HepG2 (cell line): ENCODE results near the gene AAGAB. TPM values are rescaled to one million over a fixed set of nuclear protein-coding genes. Genes with fewer than 3 reads are reported as not detected.

ENCODE experiments used
- ATAC-seq: fragments of 200-7000 bp; cut with Tn5 transposase; 3 replicates; pipeline ENCODE4 v1.9.1; 2020; ENCODE audit warnings: mild to moderate bottlenecking, moderate library complexity
- BruUV-seq: library from RNA; stranded (reverse); fragments of 400-500 nt; replicated peaks from 2 replicates; lab custom pipeline; 2021; lab: Mats Ljungman, UMichigan
- CTCF ChIA-PET: fragments of 300-600 bp; formaldehyde crosslinking; extraction: SDS; loops from one replicate; lab custom pipeline; 2021; ENCODE audit warnings: low total read pairs, inconsistent platforms, low intra/inter-chr PET ratio; lab: Yijun Ruan, JAX
- POLR2A ChIA-PET: fragments of 350-600 bp; sonication (Branson Sonifier 250); formaldehyde crosslinking; loops from one replicate; lab custom pipeline; 2020; ENCODE audit warnings: antibody characterized with exemption, inconsistent platforms; lab: Yijun Ruan, JAX
- DNase-seq: peaks from one replicate; pipeline ENCODE4 v3.0.0-alpha.2; 2015; ENCODE audit warnings: low spot score
- FAIRE-seq: peaks from 3 replicates; lab custom pipeline; 2011; peaks lifted over from hg19 to GRCh38; lab: Jason Lieb, UNC
- H2AFZ ChIP-seq: one replicate; pipeline ENCODE4 v1.6.1; 2011; ENCODE audit warnings: low read length, inconsistent platforms
- H3K27ac ChIP-seq: fragments of 300-600 bp; 3 replicates; pipeline ENCODE4 v1.8.0; 2011; ENCODE audit warnings: mixed run types, mild to moderate bottlenecking, mixed read lengths, low read length, inconsistent platforms; ENCODE audit not compliant: insufficient read depth; ENCODE audit errors: extremely low read length
- H3K27me3 ChIP-seq, 2 experiments: fragments of 200-600 bp in 1 of 2; 2 replicates in 1 of 2; 3 replicates in 1 of 2; pipeline versions ENCODE4 v1.6.0 to v1.8.0; 2011; ENCODE audit warnings: low read length in 2 of 2, mild to moderate bottlenecking in 2 of 2, moderate library complexity in 2 of 2, inconsistent platforms in 1 of 2; ENCODE audit not compliant: insufficient read depth in 2 of 2, control insufficient read depth in 1 of 2
- H3K36me3 ChIP-seq, 2 experiments: fragments of 200-600 bp in 1 of 2; replicated peaks in 1 of 2; 2 replicates in 1 of 2; 3 replicates in 1 of 2; pipeline versions ENCODE4 v1.5.1 to v1.8.0; 2011; ENCODE audit warnings: low read length in 2 of 2, inconsistent platforms in 1 of 2; ENCODE audit not compliant: insufficient read depth in 2 of 2, control insufficient read depth in 1 of 2
- H3K4me1 ChIP-seq: 2 replicates; pipeline ENCODE4 v1.5.1; 2012; ENCODE audit warnings: low read length, inconsistent platforms; ENCODE audit not compliant: insufficient read depth
- H3K4me2 ChIP-seq: 2 replicates; pipeline ENCODE4 v1.6.0; 2011; ENCODE audit warnings: low read depth, low read length, inconsistent platforms
- H3K4me3 ChIP-seq, 3 experiments: fragments of 200-600 bp in 1 of 3; sonication (generic), shearing (Covaris generic) in 1 of 3; replicated peaks in 1 of 3; 2 replicates each; pipeline ENCODE4 v1.5.1; 2011 to 2016; ENCODE audit warnings: low read length in 3 of 3, inconsistent platforms in 2 of 3, low read depth in 2 of 3, mild to moderate bottlenecking in 2 of 3, control low read depth in 1 of 3, mixed read lengths in 1 of 3; ENCODE audit not compliant: insufficient read depth in 1 of 3
- H3K79me2 ChIP-seq: one replicate; pipeline ENCODE4 v1.6.1; 2011; ENCODE audit warnings: low read length, inconsistent platforms; ENCODE audit not compliant: insufficient read depth
- H3K9ac ChIP-seq: 2 replicates; pipeline ENCODE4 v1.6.0; 2011; ENCODE audit warnings: mild to moderate bottlenecking, low read depth, low read length, inconsistent platforms; ENCODE audit not compliant: insufficient read depth
- H3K9me3 ChIP-seq: 2 replicates; pipeline ENCODE4 v1.5.1; 2012; ENCODE audit warnings: mild to moderate bottlenecking, low read length
- H4K20me1 ChIP-seq: 2 replicates; pipeline ENCODE4 v1.6.0; 2011; ENCODE audit warnings: inconsistent platforms, mild to moderate bottlenecking, low read length, moderate library complexity; ENCODE audit not compliant: insufficient read depth
- BCL6 ChIP-seq: IDR thresholded peaks from 2 replicates; pipeline ENCODE4 v1.6.1; 2016; ENCODE audit warnings: missing genetic modification reagents, missing compliant biosample characterization
- MED8 ChIP-seq: sonication (generic); formaldehyde crosslinking; IDR thresholded peaks from 2 replicates; pipeline ENCODE4 v1.8.1; 2023; ENCODE audit warnings: mild to moderate bottlenecking, missing genetic modification reagents; ENCODE audit not compliant: insufficient replicate concordance
- MZF1 ChIP-seq: sonication (generic); formaldehyde crosslinking; IDR thresholded peaks from 2 replicates; pipeline ENCODE4 v1.8.1; 2023; ENCODE audit warnings: mild to moderate bottlenecking, missing genetic modification reagents, borderline replicate concordance
- PHB2 ChIP-seq: fragments of 450-650 bp; IDR thresholded peaks from 2 replicates; pipeline ENCODE4 v1.6.1; 2018; ENCODE audit not compliant: partially characterized antibody
- SIN3B ChIP-seq: fragments of 150-350 bp; IDR thresholded peaks from 2 replicates; pipeline ENCODE4 v1.6.1; 2014; ENCODE audit warnings: low read length
- TFDP2 ChIP-seq: sonication (generic); formaldehyde crosslinking; IDR thresholded peaks from 2 replicates; pipeline ENCODE4 v1.4.0; 2020; ENCODE audit warnings: missing genetic modification reagents
- ZNF674 ChIP-seq: sonication (generic); formaldehyde crosslinking; IDR thresholded peaks from 2 replicates; pipeline ENCODE4 v1.5.0; 2020; ENCODE audit warnings: low read depth, mild to moderate bottlenecking, missing genetic modification reagents
- ZNF703 ChIP-seq: sonication (generic); formaldehyde crosslinking; IDR thresholded peaks from 2 replicates; pipeline ENCODE4 v1.5.1; 2020; ENCODE audit warnings: missing genetic modification reagents, mild to moderate bottlenecking, moderate library complexity, borderline replicate concordance
- ZNF720 ChIP-seq: sonication (generic); formaldehyde crosslinking; IDR thresholded peaks from 2 replicates; pipeline ENCODE4 v1.4.0; 2020; ENCODE audit warnings: missing genetic modification reagents
- WGBS: methylation state at CpG from one replicate; pipeline ENCODE4 v1.1.6; 2017; ENCODE audit warnings: low lambda C conversion rate; 5-methylcytosine and 5-hydroxymethylcytosine counted together
- in situ Hi-C: cut with HindIII; loops from 2 replicates; pipeline ENCODE4 v1.10.0; 2017; ENCODE audit warnings: low pct_unique_long_range_greater_than_20kb; ENCODE audit not compliant: extremely low pct_ligation_motif_present
- intact Hi-C: fragments of 100-400 bp; cut with micrococcal nuclease; formaldehyde crosslinking; loops from one replicate; pipeline ENCODE4 v1.10.0; 2022; ENCODE audit not compliant: unreplicated experiment
- polyA plus RNA-seq, 8 experiments: library from polyadenylated mRNA; depleted of rRNA in 3 of 8; stranded (reverse) in 7 of 8; unstranded in 1 of 8; fragments of >200 nt; fragmentation: Illumina TruSeq in 4 of 8; extraction: Trizol in 4 of 8; gene quantifications; 2 replicates each; pipeline versions ENCODE4 v1.2.1 to v1.2.3, GENCODE V29; 2011 to 2016; ENCODE audit warnings: low read depth in 4 of 8, missing spikeins in 1 of 8, mixed read lengths in 1 of 8; ENCODE audit not compliant: insufficient read depth in 1 of 8
- total RNA-seq, 5 experiments: library from RNA; depleted of rRNA; stranded (reverse); fragments of >200 nt; fragmentation: Illumina TruSeq; extraction: Trizol; gene quantifications; 2 replicates each; pipeline ENCODE4 v1.2.3, GENCODE V29; 2016; ENCODE audit warnings: low read depth in 1 of 5
- TF ChIP-seq, protein P1 (sequence below): sonication (generic); formaldehyde crosslinking; IDR thresholded peaks from 2 replicates; pipeline ENCODE4 v1.4.0; 2020; ENCODE audit warnings: missing genetic modification reagents
- TF ChIP-seq, protein P2 (sequence below): IDR thresholded peaks from 2 replicates; pipeline ENCODE4 v1.6.1; 2016; ENCODE audit warnings: low read depth
- TF ChIP-seq, protein P3 (sequence below): sonication (generic); formaldehyde crosslinking; IDR thresholded peaks from 2 replicates; pipeline ENCODE4 v1.8.0; 2023; ENCODE audit warnings: mild to moderate bottlenecking, missing genetic modification reagents

Gene AAGAB
- total and polyA plus RNA-seq, 2 of the 13 experiments (the other 11 are each of a cell fraction or from before 2014, with no cell fraction given) = 8.0 to 34.9 TPM

DNA sequence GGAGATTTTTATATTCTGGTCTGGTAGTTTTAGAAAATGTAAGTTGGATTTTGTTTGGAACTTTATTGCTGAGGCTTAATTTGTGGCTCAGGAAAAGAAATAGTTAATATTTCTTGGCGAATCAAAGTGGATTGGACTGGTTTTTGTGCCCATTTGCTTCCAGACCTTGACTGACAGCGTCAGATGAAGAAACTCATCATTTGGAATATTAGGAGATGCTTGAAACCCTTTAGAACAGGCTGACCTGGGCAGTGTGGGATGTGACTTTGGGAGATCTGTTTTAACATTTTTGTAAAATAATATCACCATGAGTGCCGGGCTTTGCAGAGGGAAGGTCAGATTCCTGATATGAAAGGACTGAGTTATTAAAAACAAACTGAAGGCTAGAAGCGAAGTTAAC lies 83.0 kb downstream of the AAGAB start:
- H4K20me1 ChIP-seq = no peaks in the 10 kb centered on the region
- no peak for DNase-seq
- no peak for ATAC-seq
- no peaks in the 10 kb centered on the region for H3K4me1 ChIP-seq
- no peak for FAIRE-seq
- peaks cover 45 to 92% of the 10 kb centered on the region in 2 experiments for H3K36me3 ChIP-seq
- H3K9ac ChIP-seq = no peak overlapping the region
- H3K9me3 ChIP-seq = no peaks in the 10 kb centered on the region
- ChIA-PET POLR2A (no interaction called here), CTCF (no interaction called here)
- no peaks in the 10 kb centered on the region for H3K79me2 ChIP-seq
- no peak for TF ChIP-seq BCL6
- TF ChIP-seq ZNF674 (CRISPR knock-in tag) = no peak
- TF ChIP-seq, protein P1, sequence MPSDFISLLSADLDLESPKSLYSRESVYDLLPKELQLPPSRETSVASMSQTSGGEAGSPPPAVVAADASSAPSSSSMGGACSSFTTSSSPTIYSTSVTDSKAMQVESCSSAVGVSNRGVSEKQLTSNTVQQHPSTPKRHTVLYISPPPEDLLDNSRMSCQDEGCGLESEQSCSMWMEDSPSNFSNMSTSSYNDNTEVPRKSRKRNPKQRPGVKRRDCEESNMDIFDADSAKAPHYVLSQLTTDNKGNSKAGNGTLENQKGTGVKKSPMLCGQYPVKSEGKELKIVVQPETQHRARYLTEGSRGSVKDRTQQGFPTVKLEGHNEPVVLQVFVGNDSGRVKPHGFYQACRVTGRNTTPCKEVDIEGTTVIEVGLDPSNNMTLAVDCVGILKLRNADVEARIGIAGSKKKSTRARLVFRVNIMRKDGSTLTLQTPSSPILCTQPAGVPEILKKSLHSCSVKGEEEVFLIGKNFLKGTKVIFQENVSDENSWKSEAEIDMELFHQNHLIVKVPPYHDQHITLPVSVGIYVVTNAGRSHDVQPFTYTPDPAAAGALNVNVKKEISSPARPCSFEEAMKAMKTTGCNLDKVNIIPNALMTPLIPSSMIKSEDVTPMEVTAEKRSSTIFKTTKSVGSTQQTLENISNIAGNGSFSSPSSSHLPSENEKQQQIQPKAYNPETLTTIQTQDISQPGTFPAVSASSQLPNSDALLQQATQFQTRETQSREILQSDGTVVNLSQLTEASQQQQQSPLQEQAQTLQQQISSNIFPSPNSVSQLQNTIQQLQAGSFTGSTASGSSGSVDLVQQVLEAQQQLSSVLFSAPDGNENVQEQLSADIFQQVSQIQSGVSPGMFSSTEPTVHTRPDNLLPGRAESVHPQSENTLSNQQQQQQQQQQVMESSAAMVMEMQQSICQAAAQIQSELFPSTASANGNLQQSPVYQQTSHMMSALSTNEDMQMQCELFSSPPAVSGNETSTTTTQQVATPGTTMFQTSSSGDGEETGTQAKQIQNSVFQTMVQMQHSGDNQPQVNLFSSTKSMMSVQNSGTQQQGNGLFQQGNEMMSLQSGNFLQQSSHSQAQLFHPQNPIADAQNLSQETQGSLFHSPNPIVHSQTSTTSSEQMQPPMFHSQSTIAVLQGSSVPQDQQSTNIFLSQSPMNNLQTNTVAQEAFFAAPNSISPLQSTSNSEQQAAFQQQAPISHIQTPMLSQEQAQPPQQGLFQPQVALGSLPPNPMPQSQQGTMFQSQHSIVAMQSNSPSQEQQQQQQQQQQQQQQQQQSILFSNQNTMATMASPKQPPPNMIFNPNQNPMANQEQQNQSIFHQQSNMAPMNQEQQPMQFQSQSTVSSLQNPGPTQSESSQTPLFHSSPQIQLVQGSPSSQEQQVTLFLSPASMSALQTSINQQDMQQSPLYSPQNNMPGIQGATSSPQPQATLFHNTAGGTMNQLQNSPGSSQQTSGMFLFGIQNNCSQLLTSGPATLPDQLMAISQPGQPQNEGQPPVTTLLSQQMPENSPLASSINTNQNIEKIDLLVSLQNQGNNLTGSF (CRISPR knock-in tag) = no peak
- TF ChIP-seq PHB2 = no peak
- no peak for TF ChIP-seq ZNF720 (CRISPR knock-in tag)
- TF ChIP-seq SIN3B = no peak
- TF ChIP-seq TFDP2 (CRISPR knock-in tag) = no peak
- TF ChIP-seq MED8 (CRISPR knock-in tag) = no peak
- TF ChIP-seq, protein P2, sequence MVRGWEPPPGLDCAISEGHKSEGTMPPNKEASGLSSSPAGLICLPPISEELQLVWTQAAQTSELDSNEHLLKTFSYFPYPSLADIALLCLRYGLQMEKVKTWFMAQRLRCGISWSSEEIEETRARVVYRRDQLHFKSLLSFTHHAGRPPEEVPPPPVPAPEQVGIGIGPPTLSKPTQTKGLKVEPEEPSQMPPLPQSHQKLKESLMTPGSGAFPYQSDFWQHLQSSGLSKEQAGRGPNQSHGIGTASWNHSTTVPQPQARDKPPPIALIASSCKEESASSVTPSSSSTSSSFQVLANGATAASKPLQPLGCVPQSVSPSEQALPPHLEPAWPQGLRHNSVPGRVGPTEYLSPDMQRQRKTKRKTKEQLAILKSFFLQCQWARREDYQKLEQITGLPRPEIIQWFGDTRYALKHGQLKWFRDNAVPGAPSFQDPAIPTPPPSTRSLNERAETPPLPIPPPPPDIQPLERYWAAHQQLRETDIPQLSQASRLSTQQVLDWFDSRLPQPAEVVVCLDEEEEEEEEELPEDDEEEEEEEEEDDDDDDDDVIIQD (CRISPR knock-in tag) = no peak
- no peak for TF ChIP-seq MZF1 (CRISPR knock-in tag)
- no peak for TF ChIP-seq ZNF703 (CRISPR knock-in tag)
- TF ChIP-seq, protein P3, sequence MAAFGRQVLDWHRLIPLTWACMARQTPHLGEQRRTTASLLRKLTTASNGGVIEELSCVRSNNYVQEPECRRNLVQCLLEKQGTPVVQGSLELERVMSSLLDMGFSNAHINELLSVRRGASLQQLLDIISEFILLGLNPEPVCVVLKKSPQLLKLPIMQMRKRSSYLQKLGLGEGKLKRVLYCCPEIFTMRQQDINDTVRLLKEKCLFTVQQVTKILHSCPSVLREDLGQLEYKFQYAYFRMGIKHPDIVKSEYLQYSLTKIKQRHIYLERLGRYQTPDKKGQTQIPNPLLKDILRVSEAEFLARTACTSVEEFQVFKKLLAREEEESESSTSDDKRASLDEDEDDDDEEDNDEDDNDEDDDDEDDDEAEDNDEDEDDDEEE (CRISPR knock-in tag) = no peak
- no peak overlapping the region for H3K27ac ChIP-seq
- no peaks in the 10 kb centered on the region for H3K27me3 ChIP-seq
- no TSS peak for BruUV-seq
- intact Hi-C loops = no loop called here
- 96% methylated on average over 4 of the region's 4 CpGs for WGBS
- H3K4me2 ChIP-seq = no peak overlapping the region
- in situ Hi-C loops = no loop called here
- no peak overlapping the region for H2AFZ ChIP-seq
- no peak overlapping the region for H3K4me3 ChIP-seq
